HepG2 (cell line): ENCODE data around the gene HDLBP. TPM values are rescaled to one million over a fixed set of nuclear protein-coding genes. Genes with fewer than 3 reads are reported as not detected.

ENCODE experiments used
- ATAC-seq: fragments of 200-7000 bp; cut with Tn5 transposase; 3 replicates; pipeline ENCODE4 v1.9.1; 2020; ENCODE audit warnings: mild to moderate bottlenecking, moderate library complexity
- BruUV-seq: library from RNA; stranded (reverse); fragments of 400-500 nt; replicated peaks from 2 replicates; lab custom pipeline; 2021; lab: Mats Ljungman, UMichigan
- CTCF ChIA-PET: fragments of 300-600 bp; formaldehyde crosslinking; extraction: SDS; loops from one replicate; lab custom pipeline; 2021; ENCODE audit warnings: low total read pairs, inconsistent platforms, low intra/inter-chr PET ratio; lab: Yijun Ruan, JAX
- POLR2A ChIA-PET: fragments of 350-600 bp; sonication (Branson Sonifier 250); formaldehyde crosslinking; loops from one replicate; lab custom pipeline; 2020; ENCODE audit warnings: antibody characterized with exemption, inconsistent platforms; lab: Yijun Ruan, JAX
- DNase-seq: peaks from one replicate; pipeline ENCODE4 v3.0.0-alpha.2; 2015; ENCODE audit warnings: low spot score
- FAIRE-seq: peaks from 3 replicates; lab custom pipeline; 2011; peaks lifted over from hg19 to GRCh38; lab: Jason Lieb, UNC
- H2AFZ ChIP-seq: one replicate; pipeline ENCODE4 v1.6.1; 2011; ENCODE audit warnings: low read length, inconsistent platforms
- H3K27ac ChIP-seq: fragments of 300-600 bp; 3 replicates; pipeline ENCODE4 v1.8.0; 2011; ENCODE audit warnings: mixed run types, mild to moderate bottlenecking, mixed read lengths, low read length, inconsistent platforms; ENCODE audit not compliant: insufficient read depth; ENCODE audit errors: extremely low read length
- H3K27me3 ChIP-seq, 2 experiments: fragments of 200-600 bp in 1 of 2; 2 replicates in 1 of 2; 3 replicates in 1 of 2; pipeline versions ENCODE4 v1.6.0 to v1.8.0; 2011; ENCODE audit warnings: low read length in 2 of 2, mild to moderate bottlenecking in 2 of 2, moderate library complexity in 2 of 2, inconsistent platforms in 1 of 2; ENCODE audit not compliant: insufficient read depth in 2 of 2, control insufficient read depth in 1 of 2
- H3K36me3 ChIP-seq, 2 experiments: fragments of 200-600 bp in 1 of 2; replicated peaks in 1 of 2; 2 replicates in 1 of 2; 3 replicates in 1 of 2; pipeline versions ENCODE4 v1.5.1 to v1.8.0; 2011; ENCODE audit warnings: low read length in 2 of 2, inconsistent platforms in 1 of 2; ENCODE audit not compliant: insufficient read depth in 2 of 2, control insufficient read depth in 1 of 2
- H3K4me1 ChIP-seq: 2 replicates; pipeline ENCODE4 v1.5.1; 2012; ENCODE audit warnings: low read length, inconsistent platforms; ENCODE audit not compliant: insufficient read depth
- H3K4me2 ChIP-seq: 2 replicates; pipeline ENCODE4 v1.6.0; 2011; ENCODE audit warnings: low read depth, low read length, inconsistent platforms
- H3K4me3 ChIP-seq, 3 experiments: fragments of 200-600 bp in 1 of 3; sonication (generic), shearing (Covaris generic) in 1 of 3; replicated peaks in 1 of 3; 2 replicates each; pipeline ENCODE4 v1.5.1; 2011 to 2016; ENCODE audit warnings: low read length in 3 of 3, inconsistent platforms in 2 of 3, low read depth in 2 of 3, mild to moderate bottlenecking in 2 of 3, control low read depth in 1 of 3, mixed read lengths in 1 of 3; ENCODE audit not compliant: insufficient read depth in 1 of 3
- H3K79me2 ChIP-seq: one replicate; pipeline ENCODE4 v1.6.1; 2011; ENCODE audit warnings: low read length, inconsistent platforms; ENCODE audit not compliant: insufficient read depth
- H3K9ac ChIP-seq: 2 replicates; pipeline ENCODE4 v1.6.0; 2011; ENCODE audit warnings: mild to moderate bottlenecking, low read depth, low read length, inconsistent platforms; ENCODE audit not compliant: insufficient read depth
- H3K9me3 ChIP-seq: 2 replicates; pipeline ENCODE4 v1.5.1; 2012; ENCODE audit warnings: mild to moderate bottlenecking, low read length
- H4K20me1 ChIP-seq: 2 replicates; pipeline ENCODE4 v1.6.0; 2011; ENCODE audit warnings: inconsistent platforms, mild to moderate bottlenecking, low read length, moderate library complexity; ENCODE audit not compliant: insufficient read depth
- ARID5B ChIP-seq: IDR thresholded peaks from 2 replicates; pipeline ENCODE4 v1.4.0; 2020; ENCODE audit warnings: mild to moderate bottlenecking, missing genetic modification reagents
- HIVEP1 ChIP-seq: sonication (generic); formaldehyde crosslinking; IDR thresholded peaks from 2 replicates; pipeline ENCODE4 v1.4.0; 2020; ENCODE audit warnings: mild to moderate bottlenecking, missing genetic modification reagents
- SMAD1 ChIP-seq: sonication (generic); formaldehyde crosslinking; IDR thresholded peaks from 2 replicates; pipeline ENCODE4 v1.4.0; 2020; ENCODE audit warnings: missing genetic modification reagents, low read depth, mild to moderate bottlenecking, borderline replicate concordance
- ZFAT ChIP-seq: sonication (generic); formaldehyde crosslinking; conservative IDR thresholded peaks from 2 replicates; pipeline ENCODE4 v1.8.1; 2023; ENCODE audit warnings: missing genetic modification reagents, inconsistent platforms
- ZFX ChIP-seq: sonication (generic); formaldehyde crosslinking; IDR thresholded peaks from 2 replicates; pipeline ENCODE4 v1.4.0; 2020; ENCODE audit warnings: mild to moderate bottlenecking, low read depth, missing genetic modification reagents, moderate library complexity
- ZNF205 ChIP-seq: IDR thresholded peaks from 2 replicates; pipeline ENCODE4 v1.6.1; 2018; ENCODE audit warnings: missing biosample characterization, missing genetic modification reagents
- ZNF24 ChIP-seq: fragments of 450-650 bp; IDR thresholded peaks from 2 replicates; pipeline ENCODE4 v1.6.1; 2017; ENCODE audit warnings: antibody characterized with exemption, mild to moderate bottlenecking
- ZNF639 ChIP-seq: conservative IDR thresholded peaks from 2 replicates; pipeline ENCODE4 v1.6.1; 2018; ENCODE audit warnings: missing genetic modification reagents
- ZNF776 ChIP-seq: sonication (generic); formaldehyde crosslinking; IDR thresholded peaks from 2 replicates; pipeline ENCODE4 v1.4.0; 2020; ENCODE audit warnings: mild to moderate bottlenecking, missing genetic modification reagents
- ZXDC ChIP-seq: sonication (generic); formaldehyde crosslinking; IDR thresholded peaks from 2 replicates; pipeline ENCODE4 v1.5.0; 2020; ENCODE audit warnings: mild to moderate bottlenecking, missing genetic modification reagents
- WGBS: methylation state at CpG from one replicate; pipeline ENCODE4 v1.1.6; 2017; ENCODE audit warnings: low lambda C conversion rate; 5-methylcytosine and 5-hydroxymethylcytosine counted together
- in situ Hi-C: cut with HindIII; loops from 2 replicates; pipeline ENCODE4 v1.10.0; 2017; ENCODE audit warnings: low pct_unique_long_range_greater_than_20kb; ENCODE audit not compliant: extremely low pct_ligation_motif_present
- intact Hi-C: fragments of 100-400 bp; cut with micrococcal nuclease; formaldehyde crosslinking; loops from one replicate; pipeline ENCODE4 v1.10.0; 2022; ENCODE audit not compliant: unreplicated experiment
- polyA plus RNA-seq, 8 experiments: library from polyadenylated mRNA; depleted of rRNA in 3 of 8; stranded (reverse) in 7 of 8; unstranded in 1 of 8; fragments of >200 nt; fragmentation: Illumina TruSeq in 4 of 8; extraction: Trizol in 4 of 8; gene quantifications; 2 replicates each; pipeline versions ENCODE4 v1.2.1 to v1.2.3, GENCODE V29; 2011 to 2016; ENCODE audit warnings: low read depth in 4 of 8, missing spikeins in 1 of 8, mixed read lengths in 1 of 8; ENCODE audit not compliant: insufficient read depth in 1 of 8
- total RNA-seq, 5 experiments: library from RNA; depleted of rRNA; stranded (reverse); fragments of >200 nt; fragmentation: Illumina TruSeq; extraction: Trizol; gene quantifications; 2 replicates each; pipeline ENCODE4 v1.2.3, GENCODE V29; 2016; ENCODE audit warnings: low read depth in 1 of 5

HDLBP gene
- total and polyA plus RNA-seq, 2 of the 13 experiments (the other 11 are each of a cell fraction or from before 2014, with no cell fraction given) = 464 to 707 TPM

- in situ Hi-C loops = loop anchor here (5.0 to 25.0 kb wide), 2 partner anchors 123 to 653 kb away; partner anchors contain the start of genes ANKMY1, DUSP28 and RNPEPL1
- Histone ChIP-seq H3K36me3 (no peaks in the 10 kb centered on the region), H3K9ac (no peak overlapping the region), H2AFZ (no peak overlapping the region), H3K4me3 (no peak overlapping the region), H3K79me2 (peaks cover 16% of the 10 kb centered on the region), H3K27me3 (peaks cover 19 to 42% of the 10 kb centered on the region in 2 experiments), H3K4me2 (no peak overlapping the region), H3K27ac (no peak overlapping the region), H4K20me1 (no peaks in the 10 kb centered on the region), H3K9me3 (no peaks in the 10 kb centered on the region), H3K4me1 (peaks cover 51% of the 10 kb centered on the region)
- ChIA-PET CTCF (no interaction called here), POLR2A (interaction anchor here (1.5 to 2.2 kb wide), 2 partner anchors 14 to 66 kb away, joined by 4 to 6 read pairs; partner anchors contain the start of genes PASK and PPP1R7)
- no TSS peak for BruUV-seq
- no peak for ATAC-seq
- no peak for FAIRE-seq
- 68% methylated on average over 8 of the region's 9 CpGs for WGBS
- intact Hi-C loops = loop anchor here (2.0 kb wide), 1 partner anchor 137 kb away; no protein-coding TSS in a partner anchor
- TF ChIP-seq ZFAT (CRISPR knock-in tag) (no peak), ZNF205 (no peak), ZFX (no peak), HIVEP1 (CRISPR knock-in tag) (no peak), ZXDC (CRISPR knock-in tag) (no peak), ZNF639 (CRISPR knock-in tag) (no peak), ARID5B (CRISPR knock-in tag) (no peak), SMAD1 (CRISPR knock-in tag) (no peak), ZNF776 (CRISPR knock-in tag) (no peak), ZNF24 (no peak)
- no peak for DNase-seq
Measured at GRCh38 chr2:241215421-241215820, 100.1 kb downstream of the HDLBP start.
